ENCODE data around the gene TEC. TPM values are rescaled to one million over a fixed set of nuclear protein-coding genes. Genes with fewer than 3 reads are reported as not detected.

TEC gene
- total RNA-seq, 1 donor from 2014 or later: 3.2 TPM

GRCh38 chr4:48184882-48185281, 84.8 kb downstream of the TEC start:
- H3K4me3 ChIP-seq (ENCODE audit: low read depth, low read length): no peak overlapping the region
- DNase-seq (ENCODE audit: low read depth): no peak
- H3K27me3 ChIP-seq (ENCODE audit: control insufficient read depth, insufficient read depth, low read length): no peaks in the 10 kb centered on the region
- TF ChIP-seq CTCF (IDR thresholded peaks at IDR 0.05; ENCODE audit: insufficient read depth, low read length, poor library complexity, severe bottlenecking): no peak
- no peaks in the 10 kb centered on the region for H3K36me3 ChIP-seq (ENCODE audit: control insufficient read depth, insufficient read depth, low read length)

GRCh38 chr4:48180234-48180633, 89.4 kb downstream of the TEC start:
- DNase-seq (ENCODE audit: low read depth): no peak
- H3K36me3 ChIP-seq (ENCODE audit: control insufficient read depth, insufficient read depth, low read length): no peaks in the 10 kb centered on the region
- H3K4me3 ChIP-seq (ENCODE audit: low read depth, low read length): no peak overlapping the region
- no peak for TF ChIP-seq CTCF (IDR thresholded peaks at IDR 0.05; ENCODE audit: insufficient read depth, low read length, poor library complexity, severe bottlenecking)
- no peaks in the 10 kb centered on the region for H3K27me3 ChIP-seq (ENCODE audit: control insufficient read depth, insufficient read depth, low read length)

- TF ChIP-seq CTCF (IDR thresholded peaks at IDR 0.05; ENCODE audit: insufficient read depth, low read length, poor library complexity, severe bottlenecking): no peak
Observed at GRCh38 chr4:48178931-48179330, 90.7 kb downstream of the TEC start.

GRCh38 chr4:48175806-48176205, 93.8 kb downstream of the TEC start:
- H3K4me3 ChIP-seq (ENCODE audit: low read depth, low read length): no peak overlapping the region
- H3K27me3 ChIP-seq (ENCODE audit: control insufficient read depth, insufficient read depth, low read length): no peaks in the 10 kb centered on the region
- H3K36me3 ChIP-seq (ENCODE audit: control insufficient read depth, insufficient read depth, low read length): no peaks in the 10 kb centered on the region
- TF ChIP-seq CTCF (IDR thresholded peaks at IDR 0.05; ENCODE audit: insufficient read depth, low read length, poor library complexity, severe bottlenecking): no peak
- DNase-seq (ENCODE audit: low read depth): no peak

More at GRCh38 chr4:48178931-48179330, 90.7 kb downstream of the TEC start:
- Histone ChIP-seq H3K27me3 (ENCODE audit: control insufficient read depth, insufficient read depth, low read length) (no peaks in the 10 kb centered on the region), H3K36me3 (ENCODE audit: control insufficient read depth, insufficient read depth, low read length) (no peaks in the 10 kb centered on the region), H3K4me3 (ENCODE audit: low read depth, low read length) (no peak overlapping the region)
- DNase-seq (ENCODE audit: low read depth): no peak

GRCh38 chr4:48175328-48175727, 94.3 kb downstream of the TEC start:
- DNase-seq (ENCODE audit: low read depth): no peak
- no peaks in the 10 kb centered on the region for H3K27me3 ChIP-seq (ENCODE audit: control insufficient read depth, insufficient read depth, low read length)
- H3K36me3 ChIP-seq (ENCODE audit: control insufficient read depth, insufficient read depth, low read length): no peaks in the 10 kb centered on the region
- H3K4me3 ChIP-seq (ENCODE audit: low read depth, low read length): no peak overlapping the region
- TF ChIP-seq CTCF (IDR thresholded peaks at IDR 0.05; ENCODE audit: insufficient read depth, low read length, poor library complexity, severe bottlenecking): no peak

Measured in kidney epithelial cell (primary cell).